Nephron progenitor cell (in vitro differentiated cells): Measurements from ENCODE around the gene SEMA7A.

Source experiments
- DNase-seq: peaks from one replicate; pipeline ENCODE4 v3.0.0; 2021
- H3K27ac Mint-ChIP-seq: 2 replicates; pipeline ENCODE4 v1.8.0; 2021; ENCODE audit warnings: mild to moderate bottlenecking, moderate library complexity, mixed read lengths
- H3K27me3 Mint-ChIP-seq: 2 replicates; pipeline ENCODE4 v1.8.0; 2021; ENCODE audit warnings: mild to moderate bottlenecking, low read depth, mixed read lengths; ENCODE audit not compliant: poor library complexity
- H3K36me3 Mint-ChIP-seq: 2 replicates; pipeline ENCODE4 v1.8.0; 2021; ENCODE audit warnings: low read depth, mixed read lengths
- H3K4me1 Mint-ChIP-seq: 2 replicates; pipeline ENCODE4 v1.8.0; 2021; ENCODE audit warnings: mixed read lengths
- H3K4me3 Mint-ChIP-seq: 2 replicates; pipeline ENCODE4 v1.8.0; 2021; ENCODE audit warnings: mild to moderate bottlenecking, moderate library complexity, mixed read lengths
- H3K9me3 Mint-ChIP-seq: 2 replicates; pipeline ENCODE4 v1.8.0; 2021; ENCODE audit warnings: mild to moderate bottlenecking, moderate library complexity, mixed read lengths
- CTCF ChIP-seq: fragments of 200-600 bp; sonication (generic); IDR thresholded peaks from 2 replicates; pipeline ENCODE4 v1.5.0; 2021; ENCODE audit warnings: antibody characterized with exemption

The SEMA7A gene

DNA sequence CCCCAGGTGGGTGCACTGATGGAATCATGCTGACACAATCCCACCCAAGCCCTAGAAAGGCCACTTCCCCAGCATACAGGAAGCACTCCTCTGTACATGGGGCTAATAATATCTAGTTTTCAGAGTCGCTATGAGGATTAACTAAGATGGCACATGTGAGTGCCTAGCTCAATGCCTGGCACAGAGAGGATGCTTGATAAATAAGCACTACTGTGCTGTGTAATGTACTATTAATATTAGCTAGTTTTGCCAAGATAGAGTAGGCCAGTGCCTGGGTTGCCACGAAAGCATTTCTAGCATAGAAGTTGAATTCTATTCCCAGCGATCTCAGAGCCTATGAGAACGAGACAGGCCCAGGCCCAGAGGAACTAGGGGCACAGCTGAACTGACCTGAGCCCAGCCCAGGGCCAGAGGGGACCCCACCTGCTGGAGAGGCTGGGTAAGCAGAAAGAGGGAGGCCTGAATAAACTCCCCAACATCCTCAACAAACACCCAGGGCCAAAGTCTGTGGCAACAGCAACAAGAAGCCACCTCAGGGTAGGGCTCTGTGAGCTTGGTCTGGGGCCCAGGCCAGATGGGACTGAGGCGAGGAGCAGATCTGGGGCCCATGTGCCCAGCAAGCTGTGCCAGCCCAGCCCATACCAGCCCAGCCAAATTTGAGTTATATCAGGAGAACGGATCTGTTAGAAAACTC, 7.6 kb upstream of the SEMA7A start:
- Mint-ChIP-seq H3K4me3 (no peak overlapping the region), H3K27ac (no peak overlapping the region), H3K4me1 (peaks cover 24% of the 10 kb centered on the region), H3K36me3 (peaks cover 15% of the 10 kb centered on the region), H3K27me3 (peaks cover 10% of the 10 kb centered on the region), H3K9me3 (no peaks in the 10 kb centered on the region)
- TF ChIP-seq CTCF = no peak
- no peak for DNase-seq

DNA sequence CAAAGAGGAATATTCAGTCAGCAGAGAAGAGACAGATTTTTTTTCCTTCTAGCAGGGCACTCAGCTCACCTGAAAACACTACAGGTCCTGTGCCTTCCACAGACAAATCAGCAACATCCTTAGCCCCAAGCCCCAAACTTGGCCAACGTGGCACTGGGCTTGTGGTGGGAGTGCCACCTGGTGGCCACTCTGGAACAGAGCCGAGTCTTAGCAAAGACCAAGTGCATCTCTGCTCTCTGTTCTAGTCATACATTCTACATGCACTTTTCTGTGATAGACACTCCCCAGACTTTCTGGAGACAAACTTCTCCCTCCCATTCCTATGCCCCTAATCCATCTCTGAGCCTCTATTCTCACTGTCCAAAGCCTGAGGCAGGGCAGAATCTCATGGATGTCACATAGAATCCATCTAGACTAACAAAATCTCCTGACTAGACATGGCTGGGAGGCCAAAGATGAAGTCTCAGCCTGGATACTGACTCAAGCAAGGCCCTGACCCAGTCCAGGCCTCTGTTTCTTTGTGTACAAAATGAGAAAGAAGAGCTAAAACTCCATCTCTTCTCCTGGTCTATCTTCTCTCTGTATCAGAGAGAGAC, 5.1 kb upstream of the SEMA7A start:
- Mint-ChIP-seq H3K4me3 (no peak overlapping the region), H3K27ac (no peak overlapping the region), H3K9me3 (no peaks in the 10 kb centered on the region)

GRCh38 chr15:74438206-74438605, 4.4 kb upstream of the SEMA7A start:
- no peak overlapping the region for H3K27ac Mint-ChIP-seq
- H3K27me3 Mint-ChIP-seq = peaks cover 7% of the 10 kb centered on the region
- H3K9me3 Mint-ChIP-seq = no peaks in the 10 kb centered on the region
- no peak overlapping the region for H3K4me3 Mint-ChIP-seq
- peaks cover 45% of the 10 kb centered on the region for H3K4me1 Mint-ChIP-seq
- H3K36me3 Mint-ChIP-seq = no peaks in the 10 kb centered on the region
- no peak for DNase-seq
- TF ChIP-seq CTCF = no peak

More for the DNA sequence above, 5.1 kb upstream of the SEMA7A start:
- peaks cover 7% of the 10 kb centered on the region for H3K27me3 Mint-ChIP-seq
- TF ChIP-seq CTCF = peak; percentile 93
- peak; percentile 79 for DNase-seq
- peaks cover 48% of the 10 kb centered on the region for H3K4me1 Mint-ChIP-seq
- H3K36me3 Mint-ChIP-seq = no peaks in the 10 kb centered on the region

- Mint-ChIP-seq H3K9me3 (no peaks in the 10 kb centered on the region), H3K4me1 (peaks cover 60% of the 10 kb centered on the region), H3K4me3 (peak overlapping the region; percentile 79), H3K27me3 (peaks cover 16% of the 10 kb centered on the region), H3K36me3 (no peaks in the 10 kb centered on the region), H3K27ac (peak overlapping the region; percentile 61)
- DNase-seq = no peak
- TF ChIP-seq CTCF = no peak
Measured at GRCh38 chr15:74434263-74435136, 742 bp upstream of the SEMA7A start.

DNA sequence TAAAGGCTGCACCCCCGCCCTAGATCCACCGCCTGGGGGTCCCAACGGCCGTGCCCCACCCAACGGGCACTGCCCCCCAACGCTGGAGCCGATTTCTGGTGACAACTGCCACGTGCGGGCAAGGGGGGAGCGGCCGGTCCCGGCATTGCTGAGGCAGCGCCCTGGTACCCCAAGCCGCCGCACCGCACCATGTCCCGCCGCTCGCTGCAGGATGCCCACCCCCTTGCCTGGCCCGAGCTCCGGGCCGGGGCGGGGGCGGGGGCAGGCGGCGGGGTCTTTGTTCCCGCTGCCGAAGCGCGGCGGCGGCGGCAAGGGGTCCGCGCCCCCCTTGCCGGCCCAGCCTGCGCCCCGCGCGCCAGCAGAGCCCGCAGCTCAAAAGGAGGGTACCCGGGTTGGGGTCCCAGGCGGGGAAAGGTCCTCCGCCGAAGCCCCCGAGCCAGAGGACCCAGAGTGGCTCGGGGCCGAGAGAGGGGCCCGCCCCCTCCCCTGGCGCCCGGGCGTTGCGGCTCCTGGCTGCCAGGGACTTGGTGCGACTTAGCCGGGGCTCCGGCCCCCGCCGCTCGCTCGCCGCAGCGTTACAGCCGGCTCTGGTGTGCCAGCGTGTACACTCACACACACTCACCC, 678 bp downstream of the SEMA7A start:
- H3K4me1 Mint-ChIP-seq = peaks cover 69% of the 10 kb centered on the region
- TF ChIP-seq CTCF = no peak
- peaks cover 9% of the 10 kb centered on the region for H3K27me3 Mint-ChIP-seq
- no peaks in the 10 kb centered on the region for H3K36me3 Mint-ChIP-seq
- H3K4me3 Mint-ChIP-seq = peak overlapping the region; percentile 81
- no peak overlapping the region for H3K27ac Mint-ChIP-seq
- peak; percentile 46 for DNase-seq
- H3K9me3 Mint-ChIP-seq = no peaks in the 10 kb centered on the region
